KBM-7 (cell line): ENCODE measurements around the gene MYO5B.

Experiments
- DNase-seq: peaks from one replicate; pipeline ENCODE4 v3.0.0-alpha.2; 2015
- in situ Hi-C: fragments of 300-500 bp; cut with MboI; formaldehyde crosslinking; loops from 2 replicates; pipeline ENCODE4 v1.14.3; 2020; ENCODE audit warnings: low sequenced_read_pairs, low pct_unique_long_range_greater_than_20kb, mixed read lengths

The MYO5B gene

GRCh38 chr18:50053111-50053510 lies 141.8 kb downstream of the MYO5B start:
- in situ Hi-C loops: no loop called here
- DNase-seq: no peak

GRCh38 chr18:50051288-50051687 lies 143.7 kb downstream of the MYO5B start:
- DNase-seq: peak; percentile 14
- in situ Hi-C loops: no loop called here

- in situ Hi-C loops: no loop called here
- no peak for DNase-seq
Observed at GRCh38 chr18:50045126-50045525, 149.8 kb downstream of the MYO5B start.

GRCh38 chr18:50044402-50044801 lies 150.5 kb downstream of the MYO5B start:
- DNase-seq: no peak

GRCh38 chr18:50042611-50043010 lies 152.3 kb downstream of the MYO5B start:
- in situ Hi-C loops: no loop called here
- DNase-seq: peak; percentile 7

More at GRCh38 chr18:50044402-50044801, 150.5 kb downstream of the MYO5B start:
- in situ Hi-C loops: no loop called here

- DNase-seq: no peak
- in situ Hi-C loops: no loop called here
Observed at GRCh38 chr18:50039746-50040145, 155.2 kb downstream of the MYO5B start.

- no peak for DNase-seq
- in situ Hi-C loops: no loop called here
Observed at GRCh38 chr18:50038448-50038847, 156.5 kb downstream of the MYO5B start.

- in situ Hi-C loops: no loop called here
- no peak for DNase-seq
Observed at GRCh38 chr18:50034029-50034428, 160.9 kb downstream of the MYO5B start.

- no peak for DNase-seq
Observed at GRCh38 chr18:50033004-50033403, 161.9 kb downstream of the MYO5B start.

GRCh38 chr18:50030146-50030545 lies 164.8 kb downstream of the MYO5B start:
- in situ Hi-C loops: no loop called here
- no peak for DNase-seq

More at GRCh38 chr18:50033004-50033403, 161.9 kb downstream of the MYO5B start:
- in situ Hi-C loops: no loop called here

- no peak for DNase-seq
Observed at GRCh38 chr18:50027996-50028395, 167.0 kb downstream of the MYO5B start.

GRCh38 chr18:50024466-50024865 lies 170.5 kb downstream of the MYO5B start:
- DNase-seq: no peak
- in situ Hi-C loops: no loop called here

More at GRCh38 chr18:50027996-50028395, 167.0 kb downstream of the MYO5B start:
- in situ Hi-C loops: no loop called here

GRCh38 chr18:50022985-50023384 lies 172.0 kb downstream of the MYO5B start:
- DNase-seq: no peak

GRCh38 chr18:50014606-50015005 lies 180.3 kb downstream of the MYO5B start:
- in situ Hi-C loops: no loop called here

More at GRCh38 chr18:50022985-50023384, 172.0 kb downstream of the MYO5B start:
- in situ Hi-C loops: no loop called here

GRCh38 chr18:50013363-50014138 lies 181.4 kb downstream of the MYO5B start:
- DNase-seq: no peak

More at GRCh38 chr18:50014606-50015005, 180.3 kb downstream of the MYO5B start:
- DNase-seq: no peak

GRCh38 chr18:50011813-50012435 lies 183.0 kb downstream of the MYO5B start:
- in situ Hi-C loops: no loop called here
- DNase-seq: no peak

More at GRCh38 chr18:50013363-50014138, 181.4 kb downstream of the MYO5B start:
- in situ Hi-C loops: no loop called here

GRCh38 chr18:50009773-50010335 lies 185.1 kb downstream of the MYO5B start:
- in situ Hi-C loops: no loop called here
- peak; percentile 58 for DNase-seq

GRCh38 chr18:50008306-50008705 lies 186.6 kb downstream of the MYO5B start:
- in situ Hi-C loops: no loop called here
- DNase-seq: no peak

- no peak for DNase-seq
- in situ Hi-C loops: no loop called here
Observed at GRCh38 chr18:50006470-50007046, 188.4 kb downstream of the MYO5B start.

- DNase-seq: no peak
- in situ Hi-C loops: no loop called here
Observed at GRCh38 chr18:50004013-50004412, 190.9 kb downstream of the MYO5B start.
